ENCODE measurements around the gene ZFYVE28. TPM values are rescaled to one million over a fixed set of nuclear protein-coding genes. Genes with fewer than 3 reads are reported as not detected.
A peak's percentile ranks its signal among the peaks of the same experiment; 100 is the strongest.

Gene ZFYVE28
- total RNA-seq, 6 experiments from 2014 or later: 2.5 to 9.6 (median 4.8) TPM

DNA sequence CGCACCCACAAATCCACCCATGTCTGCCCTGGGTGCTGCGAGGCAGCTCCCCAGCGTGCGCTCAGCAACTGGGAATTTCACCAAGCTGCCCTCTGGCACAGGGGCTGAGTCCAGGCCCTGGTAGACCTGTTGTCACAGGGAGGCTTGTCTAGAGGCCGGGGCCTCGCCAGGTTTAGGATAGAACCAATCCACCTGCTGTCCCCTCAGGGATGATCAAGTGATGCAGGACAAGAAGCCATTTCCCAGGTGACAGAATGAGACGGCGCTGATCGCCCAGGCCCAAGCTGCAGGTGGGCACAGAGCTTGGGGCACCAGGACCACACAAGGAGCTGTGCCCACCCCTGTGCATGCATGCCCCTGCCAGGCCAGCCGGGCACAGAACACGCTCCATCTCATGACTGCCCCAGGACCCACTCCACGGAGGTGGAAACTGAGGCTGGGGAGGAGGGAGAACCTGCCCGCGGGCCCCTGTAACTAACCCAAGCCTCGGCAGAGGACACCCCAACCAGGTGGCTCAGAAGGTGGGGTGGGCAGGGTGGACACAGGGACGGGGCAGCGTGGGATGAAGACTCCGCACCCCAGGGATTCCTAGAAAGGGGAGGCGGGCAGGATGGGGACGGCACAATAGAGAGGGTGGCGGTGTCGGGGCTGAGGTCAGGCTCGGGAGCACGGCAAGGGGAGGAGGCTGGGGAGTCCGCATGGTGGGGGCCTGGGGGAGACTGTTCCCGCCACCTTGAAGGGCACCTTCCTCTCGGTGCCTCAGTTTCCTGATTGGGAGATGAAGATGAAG, 78.0 kb downstream of the ZFYVE28 start:
- 100% methylated on average over 1 of the region's 27 CpGs for WGBS (ENCODE audit: insufficient coverage, low coverage, low lambda C conversion rate, missing lambda C conversion rate)
- Histone ChIP-seq H3K27ac (no peak overlapping the region), H3K36me3 (no peaks in the 10 kb centered on the region), H3K4me1 (no peaks in the 10 kb centered on the region), H3K4me3 (no peak overlapping the region), H3K27me3 (no peaks in the 10 kb centered on the region), H3K9me3 (no peaks in the 10 kb centered on the region)
- intact Hi-C loops (cut with DNase I): no loop called here
- ATAC-seq (no peak), DNase-seq (no peak)
- TF ChIP-seq POLR2A (IDR thresholded peaks at IDR 0.05): no peak
- no peak for TF ChIP-seq CTCF (IDR thresholded peaks at IDR 0.05)

DNA sequence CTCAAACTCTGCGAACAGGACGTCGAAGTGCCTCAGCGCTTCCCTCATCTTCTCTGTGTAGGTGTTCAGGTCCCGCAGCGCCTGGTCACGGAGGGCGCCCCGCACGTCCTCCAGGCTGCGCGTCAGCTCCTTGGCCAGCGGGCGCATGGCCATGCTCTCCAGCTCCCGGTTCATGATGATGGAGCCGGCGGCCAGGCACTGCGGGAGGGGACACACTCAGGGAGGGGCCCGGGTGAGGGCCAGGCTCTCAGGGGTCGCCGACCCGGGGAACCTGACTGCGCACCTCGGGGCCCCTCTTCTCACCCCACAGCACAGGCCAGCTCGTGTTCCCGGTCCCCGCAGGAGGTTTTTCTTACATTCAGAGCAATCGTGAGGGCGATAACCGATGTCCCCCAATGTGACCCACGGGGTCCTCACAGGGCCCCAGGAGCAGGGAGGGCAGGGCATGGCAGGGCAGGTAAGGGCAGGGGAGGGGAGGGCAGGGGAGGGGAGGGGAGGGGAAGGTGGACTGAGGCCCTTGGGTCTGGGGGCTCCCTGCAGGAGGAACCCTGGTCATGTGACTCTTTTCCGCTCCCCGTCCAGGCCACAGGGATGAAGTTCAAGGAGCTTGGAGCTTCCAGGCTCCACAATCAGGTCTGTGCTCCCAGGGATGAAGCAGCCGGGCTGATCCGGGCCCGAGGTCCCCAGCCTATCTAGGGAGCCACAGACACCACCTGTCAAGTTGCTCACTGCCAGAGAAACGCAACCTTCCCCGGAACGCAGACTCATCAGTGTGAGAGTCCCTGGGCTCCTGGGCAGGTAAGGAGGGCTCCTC, 78.8 kb downstream of the ZFYVE28 start:
- Histone ChIP-seq H3K36me3 (no peaks in the 10 kb centered on the region), H3K4me1 (no peaks in the 10 kb centered on the region), H3K27me3 (no peaks in the 10 kb centered on the region), H3K27ac (no peak overlapping the region), H3K4me3 (no peak overlapping the region), H3K9me3 (no peaks in the 10 kb centered on the region)
- TF ChIP-seq POLR2A (IDR thresholded peaks at IDR 0.05) (no peak), CTCF (IDR thresholded peaks at IDR 0.05) (no peak)
- ATAC-seq: peak in 1 of 4 donors; percentile 5
- no peak for DNase-seq
- intact Hi-C loops (cut with DNase I): no loop called here
- WGBS (ENCODE audit: insufficient coverage, low coverage, low lambda C conversion rate, missing lambda C conversion rate): no CpG with 5 or more reads among the region's 39 CpGs

GRCh38 chr4:2338754-2339457, 79.5 kb downstream of the ZFYVE28 start:
- TF ChIP-seq POLR2A (IDR thresholded peaks at IDR 0.05) (no peak), CTCF (IDR thresholded peaks at IDR 0.05) (no peak)
- 97% methylated on average over 16 of the region's 27 CpGs for WGBS (ENCODE audit: insufficient coverage, low coverage, low lambda C conversion rate, missing lambda C conversion rate)
- no peak for ATAC-seq

GRCh38 chr4:2337896-2338295, 80.5 kb downstream of the ZFYVE28 start:
- Histone ChIP-seq H3K4me1 (peaks cover 0 to 7% (median 0%) of the 10 kb centered on the region in 4 donors), H3K27ac (no peak overlapping the region), H3K9me3 (no peaks in the 10 kb centered on the region), H3K4me3 (no peak overlapping the region), H3K36me3 (no peaks in the 10 kb centered on the region), H3K27me3 (no peaks in the 10 kb centered on the region)
- TF ChIP-seq POLR2A (IDR thresholded peaks at IDR 0.05) (no peak), CTCF (IDR thresholded peaks at IDR 0.05) (no peak)
- ATAC-seq: no peak
- intact Hi-C loops (cut with DNase I): no loop called here
- DNase-seq: no peak
- 100% methylated on average over 5 of the region's 13 CpGs for WGBS (ENCODE audit: insufficient coverage, low coverage, low lambda C conversion rate, missing lambda C conversion rate)

More at GRCh38 chr4:2338754-2339457, 79.5 kb downstream of the ZFYVE28 start:
- Histone ChIP-seq H3K4me1 (peaks cover 0 to under 1% (median 0%) of the 10 kb centered on the region in 4 donors), H3K27me3 (no peaks in the 10 kb centered on the region), H3K27ac (no peak overlapping the region), H3K36me3 (no peaks in the 10 kb centered on the region), H3K9me3 (no peaks in the 10 kb centered on the region), H3K4me3 (no peak overlapping the region)
- DNase-seq: peak in 1 of 3 donors; percentile 54
- intact Hi-C loops (cut with DNase I): no loop called here
